Astrocyte of the cerebellum (primary cell): Measurements from ENCODE around the gene C11orf68.
A peak's percentile ranks its signal among the peaks of the same experiment; 100 is the strongest.

ENCODE experiments used
- DNase-seq: peaks from one replicate; pipeline ENCODE4 v3.0.0-alpha.2; 2011; ENCODE audit warnings: low read depth
- H3K4me3 ChIP-seq: 2 replicates; pipeline ENCODE4 v1.5.1; 2011; ENCODE audit warnings: mild to moderate bottlenecking, low read depth, low read length, moderate library complexity
- CTCF ChIP-seq: IDR thresholded peaks from 2 replicates; pipeline ENCODE4 v1.5.1; 2012; ENCODE audit warnings: low read length, low read depth, moderate library complexity, mild to moderate bottlenecking; ENCODE audit errors: missing control alignments
- in situ Hi-C: cut with HindIII; loops from 2 replicates; pipeline ENCODE4 v1.10.0; 2017; ENCODE audit warnings: low sequenced_read_pairs

Gene C11orf68

GRCh38 chr11:65917434-65918210, 1.2 kb downstream of the C11orf68 start:
- no peak for TF ChIP-seq CTCF
- no peak for DNase-seq
- in situ Hi-C loops: no loop called here
- H3K4me3 ChIP-seq: peak overlapping the region; percentile 94

GRCh38 chr11:65917077-65917433, 1.8 kb downstream of the C11orf68 start:
- in situ Hi-C loops: no loop called here
- no peak for DNase-seq
- TF ChIP-seq CTCF: no peak
- H3K4me3 ChIP-seq: peak overlapping the region; percentile 94

- in situ Hi-C loops: no loop called here
- no peak for DNase-seq
- H3K4me3 ChIP-seq: no peak overlapping the region
- no peak for TF ChIP-seq CTCF
These were observed 2.5 kb downstream of the C11orf68 start for GRCh38 chr11:65916391-65916790.

GRCh38 chr11:65915821-65916251, 3.0 kb downstream of the C11orf68 start:
- peak; percentile 84 for DNase-seq
- TF ChIP-seq CTCF: no peak
- H3K4me3 ChIP-seq: peak overlapping the region; percentile 13
- in situ Hi-C loops: no loop called here

- no peak overlapping the region for H3K4me3 ChIP-seq
- no peak for DNase-seq
- in situ Hi-C loops: no loop called here
- TF ChIP-seq CTCF: no peak
These were observed 3.6 kb downstream of the C11orf68 start for GRCh38 chr11:65915101-65915820.

- H3K4me3 ChIP-seq: no peak overlapping the region
- in situ Hi-C loops: no loop called here
- no peak for DNase-seq
- no peak for TF ChIP-seq CTCF
These were observed 6.0 kb downstream of the C11orf68 start for GRCh38 chr11:65912845-65913244.
